Astrocyte of the spinal cord (primary cell): ENCODE data around the gene ROR1.

ENCODE experiments used
- DNase-seq: peaks from one replicate; pipeline ENCODE4 v3.0.0; 2011; ENCODE audit warnings: low read depth, low spot score
- H3K4me3 ChIP-seq: 2 replicates; pipeline ENCODE4 v1.5.1; 2011; ENCODE audit warnings: low read depth, mild to moderate bottlenecking, low read length, moderate library complexity
- in situ Hi-C: cut with HindIII; loops from 2 replicates; pipeline ENCODE4 v1.10.0; 2017; ENCODE audit warnings: low sequenced_read_pairs
- TF ChIP-seq, protein P1 (sequence below): IDR thresholded peaks from 2 replicates; pipeline ENCODE4 v1.5.1; 2012; ENCODE audit warnings: low read depth, mild to moderate bottlenecking, low read length, inconsistent platforms

The ROR1 gene

GRCh38 chr1:63835128-63835527 is 61.3 kb downstream of the ROR1 start:
- TF ChIP-seq, protein P1, sequence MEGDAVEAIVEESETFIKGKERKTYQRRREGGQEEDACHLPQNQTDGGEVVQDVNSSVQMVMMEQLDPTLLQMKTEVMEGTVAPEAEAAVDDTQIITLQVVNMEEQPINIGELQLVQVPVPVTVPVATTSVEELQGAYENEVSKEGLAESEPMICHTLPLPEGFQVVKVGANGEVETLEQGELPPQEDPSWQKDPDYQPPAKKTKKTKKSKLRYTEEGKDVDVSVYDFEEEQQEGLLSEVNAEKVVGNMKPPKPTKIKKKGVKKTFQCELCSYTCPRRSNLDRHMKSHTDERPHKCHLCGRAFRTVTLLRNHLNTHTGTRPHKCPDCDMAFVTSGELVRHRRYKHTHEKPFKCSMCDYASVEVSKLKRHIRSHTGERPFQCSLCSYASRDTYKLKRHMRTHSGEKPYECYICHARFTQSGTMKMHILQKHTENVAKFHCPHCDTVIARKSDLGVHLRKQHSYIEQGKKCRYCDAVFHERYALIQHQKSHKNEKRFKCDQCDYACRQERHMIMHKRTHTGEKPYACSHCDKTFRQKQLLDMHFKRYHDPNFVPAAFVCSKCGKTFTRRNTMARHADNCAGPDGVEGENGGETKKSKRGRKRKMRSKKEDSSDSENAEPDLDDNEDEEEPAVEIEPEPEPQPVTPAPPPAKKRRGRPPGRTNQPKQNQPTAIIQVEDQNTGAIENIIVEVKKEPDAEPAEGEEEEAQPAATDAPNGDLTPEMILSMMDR: no peak
- no peak for DNase-seq
- no peak overlapping the region for H3K4me3 ChIP-seq
- in situ Hi-C loops: no loop called here

DNA sequence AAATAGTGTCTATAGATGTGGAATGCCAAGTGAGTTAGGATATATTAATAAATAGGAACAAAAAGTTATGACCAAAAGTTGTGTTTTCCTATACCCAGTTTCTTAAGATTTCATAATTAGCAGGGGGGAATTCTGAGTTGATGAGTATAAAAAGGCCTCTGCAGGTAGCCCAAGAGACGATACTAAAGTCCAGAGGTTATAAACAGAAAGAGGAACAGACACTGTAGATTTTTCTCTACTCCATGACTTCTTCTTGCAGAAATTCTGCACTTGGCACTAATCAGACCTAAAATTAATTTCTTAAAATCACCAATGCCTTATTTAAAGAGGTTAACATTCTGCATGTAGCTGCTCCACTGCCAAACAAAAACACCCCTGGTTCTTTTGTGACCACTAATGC is 62.6 kb downstream of the ROR1 start:
- in situ Hi-C loops: no loop called here

DNA sequence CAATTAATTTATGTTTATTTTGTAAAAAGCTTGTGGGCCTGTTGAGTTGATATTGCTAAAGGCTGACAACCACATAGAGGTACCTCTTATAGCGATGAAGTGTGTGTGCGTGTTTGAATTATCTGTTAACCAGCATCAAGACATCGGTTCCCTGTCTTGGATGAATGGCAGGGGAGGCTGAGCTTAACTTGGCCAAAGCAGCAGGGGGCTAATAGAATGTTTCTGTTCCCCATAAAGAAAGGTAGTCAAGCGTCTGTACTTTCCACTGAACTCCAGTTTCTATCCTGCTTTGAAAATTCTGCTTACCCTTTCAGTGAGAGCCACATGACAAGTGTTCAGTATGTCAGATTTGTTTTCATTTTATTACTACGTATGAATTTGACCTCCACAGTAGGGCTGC is 63.0 kb downstream of the ROR1 start:
- in situ Hi-C loops: no loop called here
- no peak overlapping the region for H3K4me3 ChIP-seq
- TF ChIP-seq, protein P1: no peak
- no peak for DNase-seq

More for the DNA sequence above, 62.6 kb downstream of the ROR1 start:
- H3K4me3 ChIP-seq: no peak overlapping the region
- TF ChIP-seq, protein P1: no peak
- no peak for DNase-seq

- DNase-seq: no peak
- in situ Hi-C loops: no loop called here
- no peak overlapping the region for H3K4me3 ChIP-seq
- TF ChIP-seq, protein P1: no peak
Measured at GRCh38 chr1:63843010-63843409, 69.2 kb downstream of the ROR1 start.

DNA sequence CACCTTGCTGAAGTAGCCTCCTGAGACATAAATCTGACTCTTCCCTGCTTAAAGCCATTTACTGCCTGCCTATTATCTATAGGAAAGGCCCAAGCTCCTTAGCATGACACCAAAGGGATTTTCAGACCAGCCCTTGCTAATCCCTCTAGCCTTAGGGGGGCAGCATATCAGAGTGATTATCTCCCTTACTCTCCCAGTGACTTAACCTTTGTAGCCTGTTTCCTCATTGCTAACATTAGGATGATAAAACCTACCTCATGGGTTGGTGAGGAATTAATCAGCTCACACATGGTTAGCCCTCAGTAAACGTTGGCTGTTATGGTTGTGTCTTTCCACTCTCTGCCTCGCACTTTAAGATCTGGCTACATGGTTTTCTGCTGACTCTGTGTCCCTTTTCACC is 70.1 kb downstream of the ROR1 start:
- TF ChIP-seq, protein P1: no peak
- in situ Hi-C loops: no loop called here

DNA sequence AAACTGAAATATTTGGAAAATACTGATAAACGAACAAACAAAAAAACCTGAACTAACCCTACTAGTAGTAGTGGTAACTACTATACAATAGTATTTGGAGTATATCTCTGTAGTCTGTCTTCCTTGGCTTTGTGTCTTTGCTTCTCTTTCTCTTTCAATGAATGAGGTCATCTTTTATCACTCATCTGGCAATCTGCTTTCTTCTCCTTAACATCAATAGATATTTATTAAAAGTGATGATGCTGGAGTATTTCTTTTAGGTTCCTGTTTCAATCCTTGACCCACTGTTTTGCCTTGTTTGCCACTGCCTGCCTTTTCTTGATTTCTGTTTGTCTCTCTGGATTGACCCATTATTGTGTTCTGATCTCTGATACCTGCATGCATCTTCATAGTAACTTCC is 71.5 kb downstream of the ROR1 start:
- DNase-seq: no peak
- in situ Hi-C loops: no loop called here
- TF ChIP-seq, protein P1: no peak
- no peak overlapping the region for H3K4me3 ChIP-seq

More for the DNA sequence above, 70.1 kb downstream of the ROR1 start:
- H3K4me3 ChIP-seq: no peak overlapping the region
- DNase-seq: no peak

GRCh38 chr1:63847308-63847910 is 73.6 kb downstream of the ROR1 start:
- H3K4me3 ChIP-seq: no peak overlapping the region
- in situ Hi-C loops: no loop called here
- TF ChIP-seq, protein P1: no peak
- no peak for DNase-seq
